ENCODE measurements around the gene GABRP. TPM values are rescaled to one million over a fixed set of nuclear protein-coding genes. Genes with fewer than 3 reads are reported as not detected.

GABRP gene
- total RNA-seq, 1 experiment from 2014 or later, result not detected

- no peak for TF ChIP-seq CTCF (IDR thresholded peaks at IDR 0.05; ENCODE audit: unreplicated experiment)
- Mint-ChIP-seq H3K9me3 (ENCODE audit: unreplicated experiment) (peaks cover 8% of the 10 kb centered on the region), H3K36me3 (ENCODE audit: insufficient read depth, unreplicated experiment) (no peaks in the 10 kb centered on the region), H3K27me3 (ENCODE audit: insufficient read depth, unreplicated experiment) (no peaks in the 10 kb centered on the region), H3K4me1 (ENCODE audit: insufficient read depth, unreplicated experiment) (peaks cover 31% of the 10 kb centered on the region), H3K4me3 (ENCODE audit: unreplicated experiment) (no peak overlapping the region), H3K27ac (ENCODE audit: low read depth, unreplicated experiment) (peak overlapping the region; percentile 6)
- intact Hi-C loops (cut with micrococcal nuclease), result no loop called here
- POLR2A ChIA-PET, result interaction anchor here (0.5 to 0.6 kb wide), 2 partner anchors 19 to 495 kb away, joined by 3 read pairs; no protein-coding TSS in a partner anchor
- DNase-seq (ENCODE audit: unreplicated experiment), result peak; percentile 56
- no TSS peak for BruUV-seq (replicated peaks)
- CTCF ChIA-PET, result interaction anchor here (0.6 kb wide), 1 partner anchor 44 kb away, joined by 4 read pairs; no protein-coding TSS in a partner anchor
These were observed 64.5 kb downstream of the GABRP start for GRCh38 chr5:170848033-170848432.

GRCh38 chr5:170849374-170849773 lies 65.8 kb downstream of the GABRP start:
- ChIA-PET CTCF (interaction anchor here (0.6 to 1.5 kb wide), 5 partner anchors 10 to 92 kb away, joined by 3 to 7 read pairs (median 3); no protein-coding TSS in a partner anchor), POLR2A (interaction anchor here (0.7 kb wide), 1 partner anchor 30 kb away, joined by 4 read pairs; no protein-coding TSS in a partner anchor)
- H3K36me3 Mint-ChIP-seq (ENCODE audit: insufficient read depth, unreplicated experiment), result no peaks in the 10 kb centered on the region
- peaks cover 8% of the 10 kb centered on the region for H3K9me3 Mint-ChIP-seq (ENCODE audit: unreplicated experiment)
- intact Hi-C loops (cut with micrococcal nuclease), result no loop called here
- no peak for TF ChIP-seq CTCF (IDR thresholded peaks at IDR 0.05; ENCODE audit: unreplicated experiment)
- no peak overlapping the region for H3K4me3 Mint-ChIP-seq (ENCODE audit: unreplicated experiment)
- peaks cover 31% of the 10 kb centered on the region for H3K4me1 Mint-ChIP-seq (ENCODE audit: insufficient read depth, unreplicated experiment)
- H3K27me3 Mint-ChIP-seq (ENCODE audit: insufficient read depth, unreplicated experiment), result no peaks in the 10 kb centered on the region
- no TSS peak for BruUV-seq (replicated peaks)
- DNase-seq (ENCODE audit: unreplicated experiment), result no peak
- no peak overlapping the region for H3K27ac Mint-ChIP-seq (ENCODE audit: low read depth, unreplicated experiment)

GRCh38 chr5:170854566-170854965 lies 71.0 kb downstream of the GABRP start:
- CTCF ChIA-PET, result interaction anchor here (0.7 kb wide), 1 partner anchor 12 kb away, joined by 3 read pairs; no protein-coding TSS in a partner anchor
- BruUV-seq (replicated peaks), result no TSS peak
- Mint-ChIP-seq H3K36me3 (ENCODE audit: insufficient read depth, unreplicated experiment) (no peaks in the 10 kb centered on the region), H3K4me1 (ENCODE audit: insufficient read depth, unreplicated experiment) (no peaks in the 10 kb centered on the region), H3K9me3 (ENCODE audit: unreplicated experiment) (peaks cover 12% of the 10 kb centered on the region), H3K27me3 (ENCODE audit: insufficient read depth, unreplicated experiment) (no peaks in the 10 kb centered on the region), H3K4me3 (ENCODE audit: unreplicated experiment) (no peak overlapping the region), H3K27ac (ENCODE audit: low read depth, unreplicated experiment) (no peak overlapping the region)
- intact Hi-C loops (cut with micrococcal nuclease), result no loop called here
- POLR2A ChIA-PET, result no interaction called here
- TF ChIP-seq CTCF (IDR thresholded peaks at IDR 0.05; ENCODE audit: unreplicated experiment), result no peak
- no peak for DNase-seq (ENCODE audit: unreplicated experiment)

- Mint-ChIP-seq H3K27me3 (ENCODE audit: insufficient read depth, unreplicated experiment) (no peaks in the 10 kb centered on the region), H3K4me1 (ENCODE audit: insufficient read depth, unreplicated experiment) (no peaks in the 10 kb centered on the region), H3K4me3 (ENCODE audit: unreplicated experiment) (no peak overlapping the region), H3K27ac (ENCODE audit: low read depth, unreplicated experiment) (no peak overlapping the region), H3K9me3 (ENCODE audit: unreplicated experiment) (peaks cover 27% of the 10 kb centered on the region), H3K36me3 (ENCODE audit: insufficient read depth, unreplicated experiment) (no peaks in the 10 kb centered on the region)
- no peak for TF ChIP-seq CTCF (IDR thresholded peaks at IDR 0.05; ENCODE audit: unreplicated experiment)
- ChIA-PET CTCF (no interaction called here), POLR2A (no interaction called here)
- intact Hi-C loops (cut with micrococcal nuclease), result no loop called here
- no peak for DNase-seq (ENCODE audit: unreplicated experiment)
- no TSS peak for BruUV-seq (replicated peaks)
These were observed 73.5 kb downstream of the GABRP start for GRCh38 chr5:170857066-170857465.

Measured in MCF 10A (cell line).